Body of pancreas (tissue), 4 donors: ENCODE data around the gene PMM2. TPM values are rescaled to one million over a fixed set of nuclear protein-coding genes. Genes with fewer than 3 reads are reported as not detected.
"Not testable (repeated sequence)": the region's sequence is repeated elsewhere in the genome, so short reads cannot be mapped to it uniquely, and the experiment has no call there.

Source experiments
- ATAC-seq: fragments of 150-250 bp; one replicate; pipeline ENCODE4 v1.9.1; 2016
- DNase-seq, 4 donors: peaks; one replicate each; pipeline ENCODE4 v3.0.0-alpha.2; 2019
- H3K27ac ChIP-seq, 4 donors: fragments of 200-600 bp; sonication (generic); 1 replicate in 3 of 4; 2 replicates in 1 of 4; pipeline versions ENCODE4 v1.5.1 to v1.6.1; 2016 to 2019; ENCODE audit warnings: mild to moderate bottlenecking in 1 of 4, mixed read lengths in 1 of 4, moderate library complexity in 1 of 4
- H3K27me3 ChIP-seq, 2 donors: fragments of 200-600 bp; sonication (generic); one replicate each; pipeline ENCODE4 v1.6.0; 2016; ENCODE audit warnings: mild to moderate bottlenecking in 1 of 2
- H3K36me3 ChIP-seq, 2 donors: fragments of 200-600 bp; sonication (generic); replicated peaks in 1 of 2; 2 replicates each; pipeline ENCODE4 v1.5.1; 2016; ENCODE audit warnings: low read depth in 2 of 2; ENCODE audit not compliant: insufficient read depth in 1 of 2
- H3K4me1 ChIP-seq: fragments of 200-600 bp; sonication (generic); one replicate; pipeline ENCODE4 v1.6.0; 2016
- H3K4me3 ChIP-seq, 2 donors: fragments of 200-600 bp; sonication (generic); 1 replicate in 1 of 2; 2 replicates in 1 of 2; pipeline ENCODE4 v1.5.1; 2016 to 2019
- H3K9me3 ChIP-seq, 3 donors: fragments of 200-600 bp; sonication (generic); 1 replicate in 2 of 3; 2 replicates in 1 of 3; pipeline ENCODE4 v1.5.1; 2016
- POLR2A ChIP-seq, 3 donors: fragments of 450-650 bp; IDR thresholded peaks; one replicate each; pipeline ENCODE4 v1.6.1; 2016; ENCODE audit warnings: antibody characterized with exemption in 3 of 3, mild to moderate bottlenecking in 2 of 3
- WGBS, 2 donors: methylation state at CpG; one replicate each; pipeline ENCODE4 v1.1.5; 2017; 5-methylcytosine and 5-hydroxymethylcytosine counted together
- intact Hi-C: fragments of 100-400 bp; cut with DNase I; formaldehyde crosslinking; loops from one replicate; pipeline ENCODE4 v1.15.1; 2023
- total RNA-seq, 2 donors: library from RNA; depleted of rRNA; stranded (reverse); fragments of >200 nt; gene quantifications; one replicate each; pipeline ENCODE4 v1.1.0, GENCODE V29; 2016
- TF ChIP-seq, protein P1 (sequence below), 7 experiments: fragments of 450-650 bp in 4 of 7; fragments of 200-600 bp in 3 of 7; sonication (generic) in 3 of 7; IDR thresholded peaks; one replicate each; pipeline ENCODE4 v1.5.1; 2016 to 2019; ENCODE audit warnings: antibody characterized with exemption in 7 of 7

PMM2 gene
- total RNA-seq, 2 donors from 2014 or later: 34.8 to 127 TPM

DNA sequence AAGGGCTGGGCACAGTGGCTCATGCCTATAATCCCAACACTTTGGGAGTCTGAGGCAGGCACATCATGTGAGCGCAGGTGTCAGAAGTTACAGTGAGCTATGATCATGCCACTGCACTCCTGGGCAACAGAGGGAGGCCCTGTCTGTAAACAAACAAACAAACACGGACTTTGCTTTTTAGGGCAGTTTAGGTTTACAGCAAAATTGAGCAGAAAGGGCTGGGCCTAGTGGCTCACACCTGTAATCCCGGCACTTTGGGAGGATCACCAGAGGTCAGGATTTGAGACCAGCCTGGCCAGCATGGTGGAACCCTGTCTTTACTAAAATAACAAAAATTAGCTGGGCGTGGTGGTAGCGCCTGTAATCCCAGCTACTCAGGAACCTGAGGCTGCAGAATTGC is 74.4 kb downstream of the PMM2 start:
- no peaks in the 10 kb centered on the region for H3K36me3 ChIP-seq
- WGBS, 2 donors: 90 to 93% methylated on average over 5 of the region's 5 CpGs
- ATAC-seq (no peak), DNase-seq (no peak)
- intact Hi-C loops: no loop called here
- no peak overlapping the region for H3K4me3 ChIP-seq
- no peaks in the 10 kb centered on the region for H3K27me3 ChIP-seq
- no peak overlapping the region for H3K27ac ChIP-seq
- no peaks in the 10 kb centered on the region for H3K9me3 ChIP-seq
- peaks cover 24% of the 10 kb centered on the region for H3K4me1 ChIP-seq
- TF ChIP-seq, protein P1, sequence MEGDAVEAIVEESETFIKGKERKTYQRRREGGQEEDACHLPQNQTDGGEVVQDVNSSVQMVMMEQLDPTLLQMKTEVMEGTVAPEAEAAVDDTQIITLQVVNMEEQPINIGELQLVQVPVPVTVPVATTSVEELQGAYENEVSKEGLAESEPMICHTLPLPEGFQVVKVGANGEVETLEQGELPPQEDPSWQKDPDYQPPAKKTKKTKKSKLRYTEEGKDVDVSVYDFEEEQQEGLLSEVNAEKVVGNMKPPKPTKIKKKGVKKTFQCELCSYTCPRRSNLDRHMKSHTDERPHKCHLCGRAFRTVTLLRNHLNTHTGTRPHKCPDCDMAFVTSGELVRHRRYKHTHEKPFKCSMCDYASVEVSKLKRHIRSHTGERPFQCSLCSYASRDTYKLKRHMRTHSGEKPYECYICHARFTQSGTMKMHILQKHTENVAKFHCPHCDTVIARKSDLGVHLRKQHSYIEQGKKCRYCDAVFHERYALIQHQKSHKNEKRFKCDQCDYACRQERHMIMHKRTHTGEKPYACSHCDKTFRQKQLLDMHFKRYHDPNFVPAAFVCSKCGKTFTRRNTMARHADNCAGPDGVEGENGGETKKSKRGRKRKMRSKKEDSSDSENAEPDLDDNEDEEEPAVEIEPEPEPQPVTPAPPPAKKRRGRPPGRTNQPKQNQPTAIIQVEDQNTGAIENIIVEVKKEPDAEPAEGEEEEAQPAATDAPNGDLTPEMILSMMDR (IDR thresholded peaks at IDR 0.05): no peak
- no peak for TF ChIP-seq POLR2A (IDR thresholded peaks at IDR 0.05)

DNA sequence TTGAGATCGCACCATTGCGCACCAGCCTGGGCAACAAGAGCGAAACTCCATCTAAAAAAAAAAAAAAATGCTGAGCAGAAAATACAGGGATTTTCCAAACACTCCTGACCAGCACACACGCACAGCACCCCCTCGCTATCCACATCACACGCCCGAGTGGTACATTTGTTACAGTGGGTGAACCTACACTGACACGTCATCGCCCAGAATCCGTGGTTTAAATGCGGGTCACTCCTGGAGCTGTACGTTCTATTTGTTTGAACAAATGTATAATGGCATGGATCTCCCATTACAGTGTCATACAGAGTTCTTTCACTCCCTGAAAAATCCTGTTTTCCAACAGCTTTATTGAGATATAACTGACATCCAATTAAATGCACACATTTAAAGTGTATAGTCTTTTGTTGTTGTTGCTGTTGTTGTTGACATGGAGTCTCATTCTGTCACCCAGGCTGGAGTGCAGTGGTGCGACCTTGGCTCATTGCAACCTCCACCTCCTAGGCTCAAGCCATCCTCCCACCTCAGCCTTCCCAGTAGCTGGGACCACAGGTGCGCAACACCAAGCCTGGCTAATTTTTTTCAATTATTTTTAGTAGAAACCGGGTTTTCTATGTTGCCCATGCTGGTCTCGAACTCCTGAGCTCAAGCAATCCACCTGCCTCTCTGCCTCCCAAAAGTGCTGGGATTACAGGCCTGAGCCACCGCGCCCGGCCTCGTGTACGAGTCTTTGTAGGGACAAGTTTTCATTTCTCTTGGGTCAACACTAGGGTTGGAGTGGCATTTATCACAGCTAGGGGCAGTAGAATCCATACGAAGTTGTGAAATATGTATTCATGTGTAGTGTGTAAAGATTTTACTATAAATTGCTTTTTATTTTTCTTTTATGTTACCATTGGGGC is 75.6 kb downstream of the PMM2 start:
- intact Hi-C loops: no loop called here
- no peak overlapping the region for H3K27ac ChIP-seq
- H3K4me1 ChIP-seq: peaks cover 20% of the 10 kb centered on the region
- ATAC-seq: no peak
- H3K4me3 ChIP-seq: no peak overlapping the region
- H3K27me3 ChIP-seq: no peaks in the 10 kb centered on the region
- H3K9me3 ChIP-seq: no peaks in the 10 kb centered on the region
- TF ChIP-seq POLR2A (IDR thresholded peaks at IDR 0.05): no peak
- TF ChIP-seq, protein P1 (IDR thresholded peaks at IDR 0.05): peak in 3 of 7 experiments; percentile 13 to 28 (median 19)
- 87 to 88% methylated on average over 22 of the region's 22 CpGs for WGBS, 2 donors
- H3K36me3 ChIP-seq: no peaks in the 10 kb centered on the region
- no peak for DNase-seq

DNA sequence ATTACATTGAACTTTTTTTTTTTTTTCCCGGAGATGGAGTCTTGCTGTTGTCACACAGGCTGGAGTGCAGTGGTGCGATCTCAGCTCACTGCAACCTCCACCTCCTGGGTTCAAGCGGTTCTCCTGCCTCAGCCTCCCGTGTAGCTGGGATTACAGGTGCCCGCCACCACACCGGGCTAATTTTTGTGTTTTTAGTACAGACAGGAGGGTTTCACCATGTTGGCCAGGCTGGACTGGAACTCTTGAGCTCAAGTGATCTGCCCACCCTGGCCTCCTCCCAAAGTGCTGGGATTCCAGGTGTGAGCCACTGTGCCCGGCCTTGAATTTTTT is 76.2 kb downstream of the PMM2 start:
- ATAC-seq, H3K27ac ChIP-seq, H3K9me3 ChIP-seq, H3K4me3 ChIP-seq, H3K27me3 ChIP-seq, H3K36me3 ChIP-seq, intact Hi-C loops, DNase-seq: not testable (repeated sequence)
- peaks cover 26% of the 10 kb centered on the region for H3K4me1 ChIP-seq
- 91 to 94% methylated on average over 7 of the region's 7 CpGs for WGBS, 2 donors

DNA sequence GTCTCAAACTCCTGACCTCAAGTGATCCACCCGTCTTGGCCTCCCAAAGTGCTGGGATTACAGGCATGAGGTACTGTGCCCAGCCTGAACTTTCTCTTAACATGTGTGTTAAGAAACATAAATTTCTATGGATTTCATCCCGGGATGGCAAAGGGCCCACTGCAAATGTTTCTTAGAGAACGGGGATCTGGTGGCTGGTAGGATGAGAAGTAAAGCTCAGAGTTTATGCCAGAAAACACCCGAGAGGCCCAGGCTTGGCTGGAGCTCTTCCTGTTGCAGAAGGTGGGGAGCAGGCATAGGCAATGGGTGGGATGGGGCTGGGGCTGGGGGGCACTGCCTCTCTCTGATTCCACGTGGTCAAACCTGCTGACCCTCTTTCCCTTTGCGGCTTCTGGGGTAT is 76.7 kb downstream of the PMM2 start:
- Histone ChIP-seq H3K36me3 (no peaks in the 10 kb centered on the region), H3K9me3 (no peaks in the 10 kb centered on the region), H3K4me3 (no peak overlapping the region), H3K4me1 (peaks cover 25% of the 10 kb centered on the region), H3K27me3 (no peaks in the 10 kb centered on the region), H3K27ac (no peak overlapping the region)
- TF ChIP-seq, protein P1 (IDR thresholded peaks at IDR 0.05): no peak
- intact Hi-C loops: no loop called here
- WGBS, 2 donors: 71 to 78% methylated on average over 6 of the region's 6 CpGs
- DNase-seq: no peak
- ATAC-seq: no peak

DNA sequence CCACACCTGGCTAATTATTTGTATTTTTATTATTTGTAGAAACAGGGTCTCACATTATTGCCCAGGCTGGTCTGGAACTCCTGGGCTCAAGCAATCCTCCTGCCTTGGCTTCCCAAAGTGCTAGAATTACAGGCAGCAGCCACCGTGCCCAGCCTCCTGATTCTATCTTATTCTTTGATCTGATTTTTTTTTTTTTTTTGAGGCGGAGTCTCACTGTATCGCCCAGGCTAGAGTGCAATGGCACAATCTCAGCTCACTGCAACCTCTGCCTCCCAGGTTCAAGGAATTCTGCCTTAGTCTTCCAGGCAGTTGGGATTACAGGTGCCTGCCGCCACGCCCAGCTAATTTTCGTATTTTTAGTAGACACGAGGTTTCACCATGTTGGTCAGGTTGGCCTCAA is 77.7 kb downstream of the PMM2 start:
- H3K4me3 ChIP-seq, H3K36me3 ChIP-seq, H3K27me3 ChIP-seq, ATAC-seq, H3K9me3 ChIP-seq, DNase-seq, H3K27ac ChIP-seq: not testable (repeated sequence)
- peaks cover 24% of the 10 kb centered on the region for H3K4me1 ChIP-seq
- intact Hi-C loops: loop anchor here (5.0 kb wide), 1 partner anchor 208 kb away; no protein-coding TSS in a partner anchor
- WGBS, 2 donors: 73 to 91% methylated on average over 7 of the region's 7 CpGs
